ENCODE data around the gene REC8.

Gene REC8

DNA sequence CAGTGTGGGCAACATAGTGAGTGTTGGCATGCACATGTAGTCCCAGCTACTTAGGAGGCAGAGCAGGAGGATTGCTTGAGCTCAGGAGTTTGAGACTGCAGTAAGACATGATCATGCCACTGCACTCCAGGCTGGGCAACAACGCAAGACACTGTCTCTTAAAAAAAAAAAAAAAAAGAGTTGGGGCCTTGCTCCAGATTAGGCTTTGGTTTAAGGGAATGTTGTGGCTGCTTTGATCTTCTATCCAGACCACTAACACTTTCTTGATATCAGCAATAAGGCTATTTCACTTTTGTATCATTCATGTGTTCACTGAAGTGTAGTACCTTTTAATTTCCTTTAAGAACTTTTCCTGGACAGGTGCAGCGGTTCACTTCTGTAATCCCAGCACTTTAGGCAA lies 44.2 kb upstream of the REC8 start:
- DNase-seq (ENCODE audit: low read depth, low spot score) = no peak
- no peak for TF ChIP-seq CTCF (IDR thresholded peaks at IDR 0.05; ENCODE audit: low read depth, low read length)
- in situ Hi-C loops (cut with HindIII; ENCODE audit: low sequenced_read_pairs) = no loop called here
- no peak overlapping the region for H3K4me3 ChIP-seq (ENCODE audit: low read depth, low read length)

- in situ Hi-C loops (cut with HindIII; ENCODE audit: low sequenced_read_pairs) = no loop called here
- no peak for DNase-seq (ENCODE audit: low read depth, low spot score)
- no peak overlapping the region for H3K4me3 ChIP-seq (ENCODE audit: low read depth, low read length)
- TF ChIP-seq CTCF (IDR thresholded peaks at IDR 0.05; ENCODE audit: low read depth, low read length) = no peak
Observed at GRCh38 chr14:24129410-24129998, 42.4 kb upstream of the REC8 start.

- no peak within 1 kb of the TSS for H3K4me3 ChIP-seq (ENCODE audit: low read depth, low read length)
- no peak for TF ChIP-seq CTCF (IDR thresholded peaks at IDR 0.05; ENCODE audit: low read depth, low read length)
- DNase-seq (ENCODE audit: low read depth, low spot score) = no peak
- in situ Hi-C loops (cut with HindIII; ENCODE audit: low sequenced_read_pairs) = no loop called here
Observed at GRCh38 chr14:24130380-24130716, 41.5 kb upstream of the REC8 start, which contains the start of gene FITM1. Gene FITM1, plus strand, starts transcription at chr14:24130659. Its CDS starts 905 bp downstream, at chr14:24131564.

- H3K4me3 ChIP-seq (ENCODE audit: low read depth, low read length) = no peak overlapping the region
- no peak for DNase-seq (ENCODE audit: low read depth, low spot score)
Observed at GRCh38 chr14:24130717-24131548, 40.9 kb upstream of the REC8 start.

DNA sequence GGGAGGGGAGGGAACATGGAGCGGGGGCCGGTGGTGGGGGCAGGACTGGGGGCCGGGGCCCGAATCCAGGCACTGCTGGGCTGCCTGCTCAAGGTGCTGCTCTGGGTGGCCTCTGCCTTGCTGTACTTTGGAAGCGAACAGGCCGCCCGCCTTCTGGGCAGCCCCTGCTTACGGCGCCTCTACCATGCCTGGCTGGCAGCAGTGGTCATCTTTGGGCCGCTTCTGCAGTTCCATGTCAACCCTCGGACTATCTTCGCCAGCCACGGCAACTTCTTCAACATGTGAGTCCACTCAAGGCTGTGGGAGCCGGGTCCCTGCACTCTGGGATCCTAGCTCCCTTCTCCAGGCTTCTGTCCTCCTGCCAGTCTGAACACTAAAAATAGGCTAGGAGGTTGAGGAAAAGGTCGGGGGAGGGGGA lies 40.3 kb upstream of the REC8 start:
- no peak overlapping the region for H3K4me3 ChIP-seq (ENCODE audit: low read depth, low read length)
- in situ Hi-C loops (cut with HindIII; ENCODE audit: low sequenced_read_pairs) = no loop called here

More at GRCh38 chr14:24130717-24131548, 40.9 kb upstream of the REC8 start:
- no peak for TF ChIP-seq CTCF (IDR thresholded peaks at IDR 0.05; ENCODE audit: low read depth, low read length)
- in situ Hi-C loops (cut with HindIII; ENCODE audit: low sequenced_read_pairs) = no loop called here

More for the DNA sequence above, 40.3 kb upstream of the REC8 start:
- TF ChIP-seq CTCF (IDR thresholded peaks at IDR 0.05; ENCODE audit: low read depth, low read length) = no peak
- no peak for DNase-seq (ENCODE audit: low read depth, low spot score)
